Right lobe of liver (tissue), 6 donors: Measurements from ENCODE around the gene SH3BP4. TPM values are rescaled to one million over a fixed set of nuclear protein-coding genes. Genes with fewer than 3 reads are reported as not detected.
A peak's percentile ranks its signal among the peaks of the same experiment; 100 is the strongest.

Experiments used
- ATAC-seq, 4 donors: fragments of 200-7000 bp; cut with Tn5 transposase; one replicate each; pipeline ENCODE4 v1.9.1; 2020; ENCODE audit warnings: mild to moderate bottlenecking in 4 of 4, moderate library complexity in 4 of 4
- DNase-seq, 3 donors: peaks; one replicate each; pipeline ENCODE4 v3.0.0-alpha.2; 2020
- H3K27ac ChIP-seq, 3 donors: fragments of 200-600 bp; one replicate each; pipeline ENCODE4 v1.8.0; 2022
- H3K27me3 ChIP-seq, 2 donors: fragments of 200-600 bp; one replicate each; pipeline ENCODE4 v1.8.0; 2022
- H3K36me3 ChIP-seq, 4 donors: fragments of 200-600 bp; sonication (generic) in 1 of 4; one replicate each; pipeline versions ENCODE4 v1.5.1 to v1.8.0; 2017 to 2022; ENCODE audit warnings: control low read depth in 1 of 4
- H3K4me1 ChIP-seq, 4 donors: fragments of 200-600 bp; sonication (generic) in 1 of 4; one replicate each; pipeline versions ENCODE4 v1.5.1 to v1.8.0; 2017 to 2022; ENCODE audit warnings: control low read depth in 1 of 4
- H3K4me3 ChIP-seq, 3 donors: fragments of 200-600 bp; one replicate each; pipeline ENCODE4 v1.8.0; 2022
- H3K9me3 ChIP-seq, 4 donors: fragments of 200-600 bp; sonication (generic) in 1 of 4; one replicate each; pipeline versions ENCODE4 v1.5.1 to v1.8.0; 2017 to 2022; ENCODE audit warnings: control low read depth in 1 of 4
- CTCF ChIP-seq, 4 donors: fragments of 200-600 bp in 3 of 4; fragments of 450-650 bp in 1 of 4; IDR thresholded peaks; one replicate each; pipeline versions ENCODE4 v1.5.1 to v1.8.0; 2016 to 2022; ENCODE audit warnings: antibody characterized with exemption in 4 of 4, mild to moderate bottlenecking in 2 of 4
- POLR2A ChIP-seq: fragments of 450-650 bp; IDR thresholded peaks from one replicate; pipeline ENCODE4 v1.6.1; 2017; ENCODE audit warnings: antibody characterized with exemption, mild to moderate bottlenecking
- WGBS: methylation state at CpG from one replicate; pipeline ENCODE4 v1.1.6; 2018; ENCODE audit warnings: low coverage, low lambda C conversion rate; ENCODE audit not compliant: insufficient coverage; ENCODE audit errors: missing lambda C conversion rate; 5-methylcytosine and 5-hydroxymethylcytosine counted together
- intact Hi-C, 2 donors: fragments of 100-400 bp; cut with DNase I; formaldehyde crosslinking; loops; one replicate each; pipeline versions ENCODE4 v1.11.2 to v1.14.1; 2022
- total RNA-seq, 6 experiments: library from RNA; depleted of rRNA in 2 of 6; stranded (reverse); fragments of >200 nt in 2 of 6; fragmentation: NEBNext Ultra II Directional in 3 of 6; extraction: Animal tissue kit (Norgen Biotek cat#: 25700) in 3 of 6; gene quantifications; one replicate each; pipeline versions ENCODE4 v1.1.0 to v1.2.4, GENCODE V29; 2016 to 2023
- donor health status: DM: no; HTN: yes; CAD: no.
- donor health status: DM: no; HTN: no; CAD: no.
- donor health status: DM: no; HTN: no; CAD: no.
- donor health status: DM: no; HTN: yes; CAD: no.
- donor health status: DM: no; HTN: yes; CAD: no.

SH3BP4 gene
- total RNA-seq, 6 experiments from 2014 or later = 18.8 to 30.4 (median 26.3) TPM

- intact Hi-C loops = no loop called here
Measured at GRCh38 chr2:234953116-234954031, 1.6 kb downstream of the SH3BP4 start.

GRCh38 chr2:234954551-234954992 lies 2.8 kb downstream of the SH3BP4 start:
- TF ChIP-seq POLR2A (no peak), CTCF (IDR thresholded peaks at IDR 0.05) (no peak)
- peak in 3 of 4 donors; percentile 16 to 31 (median 18) for ATAC-seq
- Histone ChIP-seq H3K27ac (peak overlapping the region; percentile 74 to 96 (median 94)), H3K9me3 (no peaks in the 10 kb centered on the region), H3K4me3 (peak overlapping the region in 2 of 3 donors; percentile 6 to 11), H3K27me3 (no peaks in the 10 kb centered on the region), H3K36me3 (no peaks in the 10 kb centered on the region), H3K4me1 (peaks cover 0 to 25% (median 7%) of the 10 kb centered on the region in 4 donors)
- intact Hi-C loops = no loop called here
- WGBS = 45% methylated on average over 4 of the region's 8 CpGs
- DNase-seq = peak in 1 of 3 donors; percentile 64

More at GRCh38 chr2:234953116-234954031, 1.6 kb downstream of the SH3BP4 start:
- H3K4me3 ChIP-seq = peak overlapping the region; percentile 59 to 86 (median 71)
- peaks cover 0 to 25% (median 7%) of the 10 kb centered on the region in 4 donors for H3K4me1 ChIP-seq
- no peaks in the 10 kb centered on the region for H3K36me3 ChIP-seq
- H3K27me3 ChIP-seq = no peaks in the 10 kb centered on the region
- peak; percentile 21 to 41 (median 32) for ATAC-seq
- WGBS = 26% methylated on average over 11 of the region's 20 CpGs
- TF ChIP-seq POLR2A (no peak), CTCF (IDR thresholded peaks at IDR 0.05) (no peak)
- H3K9me3 ChIP-seq = no peaks in the 10 kb centered on the region
- no peak for DNase-seq
- peak overlapping the region; percentile 74 to 96 (median 94) for H3K27ac ChIP-seq

- TF ChIP-seq POLR2A (no peak), CTCF (IDR thresholded peaks at IDR 0.05) (no peak)
- Histone ChIP-seq H3K27me3 (no peaks in the 10 kb centered on the region), H3K9me3 (no peaks in the 10 kb centered on the region), H3K4me1 (peaks cover 0 to 25% (median 7%) of the 10 kb centered on the region in 4 donors), H3K27ac (peak overlapping the region; percentile 74 to 96 (median 94)), H3K36me3 (no peaks in the 10 kb centered on the region), H3K4me3 (no peak overlapping the region)
- intact Hi-C loops = no loop called here
- DNase-seq (no peak), ATAC-seq (peak; percentile 6 to 42 (median 24))
- 42% methylated on average over 9 of the region's 16 CpGs for WGBS
Measured at GRCh38 chr2:234955091-234955591, 3.3 kb downstream of the SH3BP4 start.

- no peak overlapping the region for H3K4me3 ChIP-seq
- DNase-seq = no peak
Measured at GRCh38 chr2:234955971-234956509, 4.2 kb downstream of the SH3BP4 start.

More at GRCh38 chr2:234955971-234956509, 4.2 kb downstream of the SH3BP4 start:
- peaks cover 0 to 25% (median 7%) of the 10 kb centered on the region in 4 donors for H3K4me1 ChIP-seq
- H3K9me3 ChIP-seq = no peaks in the 10 kb centered on the region
- H3K36me3 ChIP-seq = no peaks in the 10 kb centered on the region
- H3K27me3 ChIP-seq = no peaks in the 10 kb centered on the region
- intact Hi-C loops = no loop called here
- 96% methylated on average over 10 of the region's 10 CpGs for WGBS
- no peak for ATAC-seq
- TF ChIP-seq CTCF (IDR thresholded peaks at IDR 0.05) = no peak
- no peak for TF ChIP-seq POLR2A
- H3K27ac ChIP-seq = no peak overlapping the region
